Karpas-422 (cell line): Measurements from ENCODE around the gene WASHC2C. TPM values are rescaled to one million over a fixed set of nuclear protein-coding genes. Genes with fewer than 3 reads are reported as not detected.
"Not testable (repeated sequence)": the region's sequence is repeated elsewhere in the genome, so short reads cannot be mapped to it uniquely, and the experiment has no call there.

Experiments
- DNase-seq: peaks from one replicate; pipeline ENCODE4 v3.0.0-alpha.2; 2015
- H2AFZ ChIP-seq: fragments of 200-600 bp; sonication (generic); 2 replicates; pipeline ENCODE4 v1.6.1; 2014; ENCODE audit warnings: antibody characterized with exemption, low read length, mixed read lengths
- H3K27ac ChIP-seq: fragments of 200-600 bp; sonication (generic); 2 replicates; pipeline ENCODE4 v1.5.1; 2014; ENCODE audit warnings: mild to moderate bottlenecking, low read length, moderate library complexity
- H3K27me3 ChIP-seq: fragments of 200-600 bp; sonication (generic); 2 replicates; pipeline ENCODE4 v1.6.1; 2014; ENCODE audit warnings: low read length, mixed read lengths
- H3K36me3 ChIP-seq: fragments of 200-600 bp; sonication (generic); 2 replicates; pipeline ENCODE4 v1.6.1; 2014; ENCODE audit warnings: low read length, mixed read lengths; ENCODE audit not compliant: insufficient read depth
- H3K4me1 ChIP-seq: fragments of 200-600 bp; sonication (generic); 2 replicates; pipeline ENCODE4 v1.6.1; 2014; ENCODE audit warnings: mild to moderate bottlenecking, low read length, mixed read lengths
- H3K4me2 ChIP-seq: fragments of 200-600 bp; sonication (generic); 2 replicates; pipeline ENCODE4 v1.6.1; 2014; ENCODE audit warnings: low read length, low read depth, mild to moderate bottlenecking; ENCODE audit not compliant: poor library complexity, severe bottlenecking
- H3K4me3 ChIP-seq: fragments of 200-600 bp; sonication (generic); 2 replicates; pipeline ENCODE4 v1.5.1; 2014; ENCODE audit warnings: mild to moderate bottlenecking, antibody characterized with exemption, low read length, mixed read lengths
- H3K79me2 ChIP-seq: fragments of 200-600 bp; sonication (generic); 2 replicates; pipeline ENCODE4 v1.6.1; 2014; ENCODE audit warnings: mild to moderate bottlenecking, low read length, mixed read lengths
- H3K9ac ChIP-seq: fragments of 200-600 bp; sonication (generic); 2 replicates; pipeline ENCODE4 v1.6.0; 2014; ENCODE audit warnings: low read length
- H3K9me2 ChIP-seq: fragments of 200-600 bp; sonication (generic), shearing (Covaris generic); replicated peaks from 2 replicates; pipeline ENCODE4 v1.6.0; 2014; ENCODE audit warnings: mild to moderate bottlenecking, low read length, moderate library complexity; ENCODE audit not compliant: insufficient read depth
- H3K9me3 ChIP-seq: fragments of 300-700, 200-600 bp; sonication (generic); 2 replicates; pipeline ENCODE4 v1.6.1; 2014; ENCODE audit warnings: low read length, mixed read lengths
- H4K20me1 ChIP-seq: fragments of 200-600 bp; sonication (generic); 2 replicates; pipeline ENCODE4 v1.6.1; 2014; ENCODE audit warnings: mild to moderate bottlenecking, antibody characterized with exemption, low read length, low read depth; ENCODE audit not compliant: insufficient read depth
- total RNA-seq: library from RNA; depleted of rRNA; stranded (reverse); fragments of >200 nt; shearing (Covaris generic); gene quantifications from 2 replicates; pipeline ENCODE4 v1.2.3, GENCODE V29; 2014; ENCODE audit warnings: low replicate concordance

Gene WASHC2C
- total RNA-seq, 1 experiment from 2014 or later: 30.7 TPM

- H4K20me1 ChIP-seq, H3K4me2 ChIP-seq, H3K27me3 ChIP-seq, H3K4me3 ChIP-seq, H2AFZ ChIP-seq, H3K9me2 ChIP-seq, H3K36me3 ChIP-seq, H3K9ac ChIP-seq, H3K79me2 ChIP-seq, H3K4me1 ChIP-seq, H3K9me3 ChIP-seq, DNase-seq, H3K27ac ChIP-seq: not testable (repeated sequence)
Measured at GRCh38 chr10:45812959-45813358, 85.9 kb downstream of the WASHC2C start.

GRCh38 chr10:45814146-45814545, 87.1 kb downstream of the WASHC2C start:
- H3K9me3 ChIP-seq, H3K27me3 ChIP-seq, H4K20me1 ChIP-seq, H2AFZ ChIP-seq, H3K36me3 ChIP-seq, H3K27ac ChIP-seq, DNase-seq, H3K9me2 ChIP-seq, H3K4me1 ChIP-seq, H3K4me3 ChIP-seq, H3K4me2 ChIP-seq, H3K79me2 ChIP-seq, H3K9ac ChIP-seq: not testable (repeated sequence)

GRCh38 chr10:45817130-45817859, 90.2 kb downstream of the WASHC2C start:
- no peaks in the 10 kb centered on the region for H3K9me2 ChIP-seq
- no peak overlapping the region for H3K9ac ChIP-seq
- H3K4me2 ChIP-seq: no peak overlapping the region
- H3K9me3 ChIP-seq: no peaks in the 10 kb centered on the region
- H2AFZ ChIP-seq: no peak overlapping the region
- H3K4me1 ChIP-seq: no peaks in the 10 kb centered on the region
- H3K36me3 ChIP-seq: no peaks in the 10 kb centered on the region
- H4K20me1 ChIP-seq: no peaks in the 10 kb centered on the region
- no peaks in the 10 kb centered on the region for H3K27me3 ChIP-seq
- H3K79me2 ChIP-seq: no peaks in the 10 kb centered on the region
- DNase-seq: no peak
- no peak overlapping the region for H3K27ac ChIP-seq
- no peak overlapping the region for H3K4me3 ChIP-seq

DNA sequence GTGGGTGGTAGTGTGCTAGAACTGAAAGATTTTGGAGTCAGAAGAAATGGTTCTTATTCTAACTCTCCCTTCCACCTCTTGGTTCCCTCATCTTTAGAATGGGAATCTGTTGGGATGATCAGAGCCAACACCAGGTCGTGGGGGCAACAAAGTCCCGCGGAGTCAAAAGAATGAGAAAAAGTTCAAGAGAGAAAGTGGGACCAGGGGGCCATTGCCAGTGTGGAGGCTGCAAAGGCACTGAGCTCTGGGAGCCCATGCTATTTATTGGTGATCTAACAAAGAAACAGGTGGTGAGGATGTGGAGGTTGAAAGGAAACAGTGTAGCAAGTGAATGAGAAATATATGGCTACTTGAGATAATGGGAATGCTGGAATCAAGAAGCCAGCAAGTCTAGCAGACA, 90.8 kb downstream of the WASHC2C start:
- H3K27ac ChIP-seq: no peak overlapping the region
- H3K27me3 ChIP-seq: no peaks in the 10 kb centered on the region
- no peak overlapping the region for H3K9ac ChIP-seq
- H3K79me2 ChIP-seq: no peaks in the 10 kb centered on the region
- H3K4me1 ChIP-seq: no peaks in the 10 kb centered on the region
- no peaks in the 10 kb centered on the region for H3K9me3 ChIP-seq
- no peaks in the 10 kb centered on the region for H3K36me3 ChIP-seq
- H3K4me2 ChIP-seq: no peak overlapping the region
- DNase-seq: no peak
- H4K20me1 ChIP-seq: no peaks in the 10 kb centered on the region
- no peak overlapping the region for H3K4me3 ChIP-seq
- H3K9me2 ChIP-seq: no peaks in the 10 kb centered on the region
- no peak overlapping the region for H2AFZ ChIP-seq

- H3K36me3 ChIP-seq: no peaks in the 10 kb centered on the region
- H3K4me2 ChIP-seq: no peak overlapping the region
- no peaks in the 10 kb centered on the region for H3K27me3 ChIP-seq
- H3K4me3 ChIP-seq: no peak overlapping the region
- no peaks in the 10 kb centered on the region for H3K9me3 ChIP-seq
- H3K9ac ChIP-seq: no peak overlapping the region
- no peak overlapping the region for H2AFZ ChIP-seq
- no peak overlapping the region for H3K27ac ChIP-seq
- no peak for DNase-seq
- no peaks in the 10 kb centered on the region for H3K9me2 ChIP-seq
- H3K4me1 ChIP-seq: no peaks in the 10 kb centered on the region
- H4K20me1 ChIP-seq: no peaks in the 10 kb centered on the region
- no peaks in the 10 kb centered on the region for H3K79me2 ChIP-seq
Measured at GRCh38 chr10:45819552-45819951, 92.5 kb downstream of the WASHC2C start.

DNA sequence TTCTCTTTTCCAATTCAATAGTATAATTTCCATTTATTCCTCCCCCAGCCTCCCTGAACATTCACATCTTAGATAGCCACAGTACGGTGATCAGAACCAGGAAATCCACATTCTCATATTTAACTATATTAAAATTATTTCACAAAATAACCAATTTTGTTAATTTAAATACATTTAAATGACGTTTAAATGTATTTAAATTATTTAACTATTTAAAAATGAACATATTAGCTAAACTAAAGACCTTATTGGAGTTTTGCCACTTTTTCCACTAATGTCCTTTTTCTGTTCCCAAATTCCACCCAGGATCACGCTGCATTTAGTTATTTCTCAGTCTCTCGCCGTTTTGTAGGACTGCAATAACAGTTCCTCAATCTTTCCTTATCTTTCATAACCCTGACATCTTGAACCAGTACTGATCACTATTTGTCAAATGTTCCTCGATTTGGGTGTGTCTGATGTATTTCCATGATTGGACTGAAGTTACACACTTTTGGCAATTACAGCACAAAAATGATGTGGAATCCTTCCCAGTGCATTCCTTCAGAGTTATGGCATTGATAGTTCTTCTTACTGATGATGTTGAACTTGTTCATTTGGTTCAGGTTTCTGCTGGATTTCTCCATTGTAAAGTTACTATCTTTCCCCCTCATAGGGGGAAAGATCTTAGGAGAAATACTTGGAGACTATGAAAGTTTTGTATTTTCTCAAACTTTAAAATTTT, 93.2 kb downstream of the WASHC2C start:
- H3K27me3 ChIP-seq, H3K36me3 ChIP-seq, H3K9me2 ChIP-seq, H3K4me3 ChIP-seq, H3K79me2 ChIP-seq, H3K4me1 ChIP-seq, H4K20me1 ChIP-seq, DNase-seq, H3K27ac ChIP-seq, H2AFZ ChIP-seq, H3K9ac ChIP-seq, H3K4me2 ChIP-seq, H3K9me3 ChIP-seq: not testable (repeated sequence)

DNA sequence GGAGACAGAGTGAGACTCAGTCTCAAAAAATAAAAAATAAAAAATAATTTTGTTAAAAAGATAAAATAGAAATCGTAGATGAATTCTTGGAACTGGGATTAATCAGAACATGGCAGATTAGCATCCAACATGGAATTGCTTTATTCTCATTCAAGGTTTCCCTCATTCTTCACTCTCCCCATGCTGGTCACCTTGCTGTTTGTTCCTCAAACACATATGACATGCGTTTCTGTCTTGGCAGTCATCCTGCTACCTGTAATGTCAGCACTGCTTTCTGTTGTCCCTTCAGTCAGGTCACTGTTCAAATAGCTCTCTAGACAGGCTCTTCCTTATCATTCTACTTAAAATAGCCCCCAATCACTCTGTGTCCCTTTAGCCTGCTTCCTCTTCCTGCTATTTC, 95.9 kb downstream of the WASHC2C start:
- not testable (repeated sequence) for H2AFZ ChIP-seq, H3K27ac ChIP-seq, H3K27me3 ChIP-seq, DNase-seq, H3K4me2 ChIP-seq, H3K9me3 ChIP-seq, H3K9ac ChIP-seq, H3K4me3 ChIP-seq, H3K79me2 ChIP-seq, H3K36me3 ChIP-seq, H4K20me1 ChIP-seq, H3K4me1 ChIP-seq, H3K9me2 ChIP-seq
